Activated CD8-positive, alpha-beta memory T cell treated with anti-CD3 and anti-CD28 coated beads, Interleukin-2, amount 50 U/mL, for 24 hours (primary cell): ENCODE measurements around the gene TMEM205.
"Not testable (repeated sequence)": the region's sequence is repeated elsewhere in the genome, so short reads cannot be mapped to it uniquely, and the experiment has no call there.

Experiments used
- DNase-seq: peaks from one replicate; pipeline ENCODE4 v3.0.0-alpha.2; 2020; ENCODE audit errors: extremely low read depth

The TMEM205 gene

DNA sequence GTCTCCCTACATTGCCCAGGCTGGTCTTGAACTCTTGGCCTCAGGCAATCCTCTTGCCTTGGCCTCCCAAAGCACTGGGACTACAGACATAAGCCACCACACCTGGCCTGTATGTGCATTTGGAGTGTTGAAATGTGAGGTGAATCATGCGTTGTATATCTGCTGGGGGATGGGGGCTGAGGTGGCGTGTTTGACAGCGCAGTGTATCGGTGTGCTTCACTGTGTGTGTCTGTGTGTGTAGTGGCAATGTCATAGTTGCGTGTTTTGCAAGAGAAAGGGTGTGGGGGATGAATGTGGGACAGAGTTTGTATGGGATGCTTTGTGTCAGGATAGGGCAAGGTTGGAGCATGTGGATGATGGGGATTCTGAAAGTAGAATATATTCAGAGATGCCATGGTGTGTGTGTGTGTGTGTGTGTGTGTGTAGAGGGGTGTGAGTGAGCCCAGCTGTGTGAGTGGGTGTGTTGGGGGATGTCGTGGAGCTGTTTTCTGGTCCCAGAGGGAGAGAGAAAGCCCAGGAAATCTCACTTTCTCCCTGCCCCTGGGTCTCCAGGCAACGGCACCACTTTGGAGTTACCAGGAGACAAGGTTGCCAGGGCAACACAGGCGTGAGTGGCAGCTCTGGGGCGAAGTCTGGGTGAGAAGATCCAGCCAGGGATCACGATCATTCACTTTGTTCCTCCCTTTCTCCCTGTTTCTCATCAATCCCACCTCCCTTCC is 27.3 kb upstream of the TMEM205 start:
- no peak for DNase-seq

DNA sequence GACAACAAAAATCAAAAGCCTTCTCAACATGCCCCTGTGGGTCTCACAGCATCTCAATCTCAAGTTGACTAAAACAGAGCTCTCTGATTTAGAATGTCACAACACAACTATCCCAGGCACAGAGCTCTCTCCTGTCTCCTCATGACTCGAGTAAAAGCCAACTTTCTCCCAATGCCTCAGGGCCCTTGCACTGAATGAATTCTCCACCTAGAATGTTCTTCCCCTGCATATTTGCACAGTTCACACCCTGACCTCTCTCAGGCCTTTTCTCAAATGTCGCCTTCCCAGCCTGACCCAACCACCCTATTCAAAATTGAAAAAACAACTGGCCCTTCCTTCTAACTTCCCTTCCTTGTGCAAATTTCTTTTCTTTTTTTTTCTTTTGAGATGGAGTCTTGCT is 24.7 kb upstream of the TMEM205 start:
- no peak for DNase-seq

DNA sequence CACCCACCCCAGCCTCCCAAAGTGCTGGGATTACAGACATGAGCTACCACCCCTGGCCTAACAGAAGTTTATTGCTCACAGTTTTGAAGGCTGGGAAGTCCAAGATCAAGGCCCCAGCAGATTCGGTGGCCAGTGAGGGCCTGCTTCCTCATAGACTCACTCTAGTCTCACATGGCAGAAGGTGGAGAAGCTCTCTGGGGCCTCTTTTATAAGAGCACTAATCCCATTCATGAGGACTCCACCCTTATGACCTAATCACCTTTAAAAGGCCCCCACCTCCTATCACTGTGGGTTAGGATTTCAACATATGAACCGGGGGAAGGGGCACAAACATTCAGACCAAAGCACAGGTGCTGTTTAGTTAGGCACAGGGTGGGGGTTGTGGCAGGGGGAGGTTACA is 21.5 kb upstream of the TMEM205 start:
- DNase-seq, result no peak

DNA sequence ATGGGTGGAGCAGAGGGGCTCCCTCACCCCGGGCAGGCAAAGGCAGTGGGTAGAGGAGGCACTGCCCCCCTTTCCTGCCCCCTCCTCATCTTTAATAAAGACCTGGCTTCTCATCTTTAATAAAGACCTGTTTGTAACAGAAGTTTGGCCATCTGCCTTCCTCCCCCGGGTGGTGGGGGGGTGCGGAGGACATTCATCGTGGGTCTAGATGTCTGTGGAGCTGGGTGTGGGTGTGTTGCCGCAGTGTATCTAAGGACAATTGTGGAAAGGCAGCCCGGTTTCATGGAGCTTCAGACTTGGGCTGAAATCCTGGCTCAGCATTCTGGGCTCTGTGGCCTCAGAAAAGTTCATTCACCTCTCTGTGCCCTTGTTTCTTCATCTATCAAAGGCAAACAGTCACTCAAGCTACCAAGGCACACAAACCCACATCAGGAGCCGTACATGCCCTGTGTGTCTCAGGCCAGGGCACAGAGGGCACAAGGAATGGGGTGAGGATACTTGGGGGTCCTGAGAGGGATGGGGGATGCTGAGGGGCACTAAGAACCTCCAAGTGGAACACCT is 19.6 kb upstream of the TMEM205 start:
- DNase-seq, result no peak

DNA sequence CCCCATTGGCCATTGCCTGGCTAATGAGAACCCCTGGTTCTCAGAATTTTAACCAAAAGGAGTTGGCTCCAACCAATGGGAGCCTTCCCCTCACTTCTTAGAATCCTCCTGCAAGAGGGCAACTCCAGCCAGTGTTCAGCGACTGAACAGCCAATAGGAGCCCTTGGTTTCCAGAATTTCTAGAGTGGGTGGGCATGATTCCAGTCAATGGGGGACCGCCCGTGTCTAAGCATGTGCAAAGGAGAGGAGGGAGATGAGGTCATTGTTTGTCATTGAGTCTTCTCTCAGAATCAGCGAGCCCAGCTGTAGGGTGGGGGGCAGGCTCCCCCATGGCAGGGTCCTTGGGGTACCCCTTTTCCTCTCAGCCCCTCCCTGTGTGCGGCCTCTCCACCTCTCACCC is 18.9 kb upstream of the TMEM205 start:
- DNase-seq, result no peak

DNA sequence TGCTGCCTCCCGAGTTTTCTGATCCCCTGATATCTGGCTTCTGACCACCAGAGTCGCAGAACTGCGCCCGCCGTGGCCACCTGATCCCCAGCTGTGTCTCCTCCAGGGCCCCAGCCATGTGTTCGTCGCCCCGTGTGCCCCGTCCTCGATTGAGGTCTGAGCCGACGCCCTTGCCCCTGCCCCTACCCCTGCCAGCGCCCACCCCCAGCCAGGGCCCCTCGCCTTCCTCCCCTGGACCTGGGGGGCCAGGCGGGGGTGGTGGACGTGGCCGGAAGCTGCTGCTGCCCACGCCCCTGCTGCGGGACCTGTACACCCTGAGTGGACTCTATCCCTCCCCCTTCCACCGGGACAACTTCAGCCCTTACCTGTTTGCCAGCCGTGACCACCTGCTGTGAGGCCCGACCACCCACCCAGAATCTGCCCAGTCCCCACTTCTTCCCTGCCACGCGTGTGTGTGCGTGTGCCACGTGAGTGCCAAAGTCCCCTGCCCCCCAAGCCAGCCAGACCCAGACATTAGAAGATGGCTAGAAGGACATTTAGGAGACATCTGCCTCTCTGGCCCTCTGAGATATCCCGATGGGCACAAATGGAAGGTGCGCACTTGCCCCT is 18.3 kb upstream of the TMEM205 start:
- DNase-seq, result no peak

DNA sequence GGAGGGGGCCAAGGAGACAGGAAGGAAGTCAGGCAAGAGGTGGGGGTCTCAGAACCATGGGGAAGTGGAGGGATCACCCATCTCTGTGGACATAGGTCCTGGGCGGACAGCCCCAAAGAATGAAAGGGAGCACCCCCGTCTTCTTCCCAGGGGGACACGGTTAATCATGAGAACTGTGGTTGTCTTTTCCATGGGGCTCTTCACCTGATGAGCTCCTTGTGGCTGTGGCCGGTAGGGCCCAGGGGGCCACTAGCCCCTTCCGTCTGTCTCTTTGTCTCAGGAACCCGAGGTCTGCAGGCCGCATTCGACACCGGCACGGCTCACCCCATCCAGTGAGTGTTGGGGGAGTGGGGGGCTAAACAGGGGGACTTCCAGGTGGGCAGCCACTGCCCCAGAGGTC is 17.8 kb upstream of the TMEM205 start:
- DNase-seq, result no peak

DNA sequence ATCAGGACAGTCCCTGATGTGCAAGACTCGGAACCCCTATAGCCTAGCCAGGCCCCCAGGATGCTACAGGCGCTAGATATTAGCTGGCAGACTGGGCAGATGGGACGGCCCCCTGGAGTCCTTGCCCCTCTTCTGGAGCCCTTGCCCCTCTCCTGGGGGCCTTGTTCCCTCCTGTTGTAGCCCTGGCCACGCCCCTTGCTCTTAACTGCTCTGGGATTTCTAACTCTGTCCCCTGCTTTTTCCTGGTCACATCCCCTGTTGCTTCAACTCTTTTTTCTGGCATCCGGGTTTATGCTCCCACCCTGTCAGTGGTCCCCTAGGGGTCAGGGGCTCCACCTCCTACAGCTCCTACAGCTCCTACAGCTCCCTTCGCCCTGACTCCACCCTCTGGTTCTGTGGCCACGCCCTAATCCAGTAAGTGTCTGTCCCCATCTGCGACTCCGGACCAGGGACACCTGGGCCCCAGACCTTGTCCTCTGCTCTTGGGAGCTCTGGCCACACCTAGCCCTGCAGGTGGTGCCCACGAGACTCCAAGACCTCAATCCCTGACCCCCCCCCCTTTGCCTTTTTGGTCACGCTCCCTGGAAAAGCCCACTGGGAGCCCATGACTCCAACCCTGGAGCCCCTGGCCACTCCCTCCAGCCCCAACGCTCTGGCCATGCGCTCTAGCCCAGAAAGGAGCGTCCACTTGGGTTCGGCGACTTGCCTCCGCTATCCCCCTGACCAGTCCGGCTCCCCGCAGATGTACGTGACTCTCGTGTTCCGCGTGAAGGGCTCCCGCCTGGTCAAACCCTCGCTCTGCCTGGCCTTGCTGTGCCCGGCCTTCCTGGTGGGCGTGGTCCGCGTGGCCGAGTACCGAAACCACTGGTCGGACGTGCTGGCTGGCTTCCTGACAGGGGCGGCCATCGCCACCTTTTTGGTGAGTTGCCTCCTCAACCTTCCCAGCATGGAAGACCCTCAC is 16.0 kb upstream of the TMEM205 start:
- DNase-seq, result no peak

DNA sequence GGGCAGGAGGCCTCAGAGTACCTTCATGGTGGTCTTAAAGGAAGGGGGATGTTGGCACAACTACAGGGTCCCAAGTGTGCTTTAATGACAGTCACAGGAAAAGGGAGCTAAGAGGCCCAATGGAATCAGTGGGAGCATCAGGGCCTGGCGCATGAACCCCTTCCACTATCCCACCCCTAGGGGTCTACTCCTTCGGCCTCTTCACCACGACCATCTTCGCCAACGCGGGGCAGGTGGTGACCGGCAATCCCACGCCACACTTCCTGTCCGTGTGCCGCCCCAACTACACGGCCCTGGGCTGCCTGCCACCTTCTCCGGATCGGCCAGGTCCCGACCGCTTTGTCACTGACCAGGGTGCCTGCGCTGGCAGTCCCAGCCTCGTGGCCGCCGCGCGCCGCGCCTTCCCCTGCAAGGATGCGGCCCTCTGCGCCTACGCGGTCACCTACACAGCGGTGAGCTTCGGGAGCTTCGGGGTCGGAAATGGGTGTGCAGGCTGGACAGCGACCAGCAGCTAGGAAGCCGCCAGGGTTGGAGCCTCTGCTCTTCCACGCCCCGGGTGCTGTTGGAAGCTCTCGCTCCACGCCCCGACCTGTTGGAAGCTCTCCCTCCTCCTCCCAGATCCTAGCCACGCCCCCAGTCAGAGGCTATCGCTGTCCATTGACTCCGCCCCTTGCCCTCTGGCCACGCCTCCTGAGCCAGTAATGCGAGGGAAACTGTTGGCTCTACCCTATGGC is 15.1 kb upstream of the TMEM205 start:
- no peak for DNase-seq

DNA sequence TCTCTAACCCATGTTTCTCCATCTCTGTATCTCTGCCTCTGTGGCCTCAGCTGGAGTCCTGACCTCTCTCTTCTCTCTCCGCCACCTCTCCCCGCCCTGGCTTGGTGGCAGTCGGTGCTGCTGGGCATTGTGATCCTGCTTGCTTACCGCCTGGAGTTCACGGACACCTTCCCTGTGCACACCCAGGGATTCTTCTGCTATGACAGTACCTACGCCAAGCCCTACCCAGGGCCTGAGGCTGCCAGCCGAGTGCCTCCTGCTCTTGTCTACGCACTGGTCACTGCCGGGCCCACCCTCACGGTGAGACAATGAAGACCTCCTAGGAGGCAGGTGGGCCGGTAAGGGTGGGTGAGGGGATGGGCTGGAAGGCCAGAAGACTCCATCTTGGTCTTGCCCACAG is 13.4 kb upstream of the TMEM205 start:
- no peak for DNase-seq

DNA sequence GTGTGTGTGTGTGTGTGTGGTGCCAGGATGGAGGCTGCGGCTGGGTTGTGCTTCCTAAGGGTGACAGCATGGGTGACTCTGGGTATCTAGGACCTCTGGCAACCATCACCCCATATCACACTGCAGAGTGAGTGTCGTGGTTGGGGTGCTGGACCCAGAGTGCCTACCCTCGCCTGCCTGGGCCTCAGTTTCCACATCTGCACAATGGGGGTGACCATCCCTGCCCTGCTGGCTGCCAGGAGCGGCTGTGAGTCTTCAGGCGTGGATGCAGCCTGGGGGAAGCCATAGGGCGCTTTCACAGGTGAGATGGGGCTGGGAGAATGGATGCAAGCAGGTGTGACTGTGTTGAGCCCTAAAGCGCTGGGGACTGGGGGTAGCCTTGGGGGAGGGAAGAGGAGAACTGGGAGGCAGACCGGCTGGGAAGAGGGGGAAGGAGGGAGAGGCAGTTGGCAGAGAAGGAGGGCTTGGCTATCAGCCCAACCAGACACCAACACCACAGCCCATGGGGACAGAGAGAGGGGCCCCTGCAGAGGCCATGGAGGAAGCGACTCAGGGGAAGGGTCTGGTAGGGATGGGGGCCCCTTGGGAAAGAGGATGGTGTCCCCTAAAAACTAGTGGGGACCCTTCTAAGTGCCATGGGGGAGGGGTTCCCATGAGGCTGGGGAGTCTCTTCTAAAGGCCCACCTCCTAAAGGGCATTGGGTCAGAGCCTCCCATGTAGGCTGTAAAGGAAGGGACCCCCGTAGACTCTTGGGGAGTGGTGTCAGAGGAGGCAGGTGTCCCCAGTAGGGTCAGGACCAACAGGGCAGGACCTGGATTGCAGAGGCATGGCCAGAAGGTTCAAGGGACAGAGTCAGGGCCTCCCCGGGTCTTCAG is 10.8 kb upstream of the TMEM205 start:
- no peak for DNase-seq

DNA sequence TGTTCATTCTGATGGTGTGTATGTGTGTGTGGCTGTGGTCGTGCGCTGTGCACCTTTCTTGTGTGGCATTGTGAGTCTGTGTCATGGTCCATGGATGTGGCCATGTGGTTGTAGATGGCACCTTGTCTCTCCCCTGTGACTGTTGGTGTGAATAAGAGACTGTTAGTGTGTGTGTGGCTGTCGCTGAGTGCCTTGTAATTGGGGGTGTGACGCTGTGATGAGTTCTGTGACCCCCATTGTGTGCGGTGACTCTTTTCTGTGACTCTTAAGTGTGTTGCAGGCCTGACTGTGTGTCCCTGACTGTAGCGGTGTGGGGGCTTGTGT is 10.0 kb upstream of the TMEM205 start:
- DNase-seq, result no peak

DNA sequence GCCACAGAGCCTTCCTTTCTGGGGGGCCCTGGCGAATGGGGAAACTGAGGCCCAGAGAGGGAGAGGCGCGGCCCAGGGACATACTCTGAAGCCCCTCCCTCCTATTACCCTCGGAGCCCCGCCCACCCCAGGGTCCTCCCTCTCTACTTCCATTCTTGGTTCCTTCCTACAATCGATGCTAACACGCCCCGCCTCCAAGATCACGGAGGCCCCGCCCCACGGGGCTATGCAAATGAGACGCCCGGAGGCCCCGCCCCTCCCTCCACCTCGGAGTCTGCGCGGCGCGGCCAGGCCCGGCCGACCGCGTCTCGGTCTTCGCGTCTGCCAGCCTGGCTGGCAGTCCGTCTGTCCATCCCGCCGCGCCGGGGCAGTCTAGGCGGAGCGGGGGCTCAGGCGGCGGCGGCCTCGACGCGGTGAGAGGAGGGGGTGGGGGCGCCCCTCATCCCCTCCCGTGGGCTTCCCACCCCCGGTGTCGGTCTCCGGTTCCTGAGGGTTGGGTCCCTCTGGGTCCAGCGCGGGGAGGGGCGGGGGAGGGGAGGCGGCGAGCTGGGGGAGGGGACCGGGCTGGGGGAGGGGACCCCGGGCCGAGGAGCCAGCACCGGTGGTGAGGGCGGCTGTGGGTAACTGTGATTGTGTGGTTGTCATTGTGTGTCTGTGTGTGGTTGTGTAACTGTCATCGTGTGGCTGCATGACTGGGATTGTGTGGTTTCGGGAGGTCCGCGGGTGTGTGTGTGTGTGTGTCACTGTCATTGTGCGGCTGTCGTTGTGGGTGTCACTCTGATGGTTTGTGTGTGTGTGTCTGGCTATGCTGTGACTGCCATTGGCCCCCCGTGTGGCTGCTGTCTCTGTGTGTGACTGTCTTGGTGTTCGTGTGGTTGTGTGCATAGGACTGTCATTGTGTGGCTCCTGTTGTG is 9.3 kb upstream of the TMEM205 start, which contains the start of gene PLPPR2:
Gene PLPPR2, plus strand, starts transcription at position 273 of the 914 bp plus-strand sequence. CDS start 2,242 bp downstream, outside the sequence.
- peak; percentile 53 for DNase-seq

DNA sequence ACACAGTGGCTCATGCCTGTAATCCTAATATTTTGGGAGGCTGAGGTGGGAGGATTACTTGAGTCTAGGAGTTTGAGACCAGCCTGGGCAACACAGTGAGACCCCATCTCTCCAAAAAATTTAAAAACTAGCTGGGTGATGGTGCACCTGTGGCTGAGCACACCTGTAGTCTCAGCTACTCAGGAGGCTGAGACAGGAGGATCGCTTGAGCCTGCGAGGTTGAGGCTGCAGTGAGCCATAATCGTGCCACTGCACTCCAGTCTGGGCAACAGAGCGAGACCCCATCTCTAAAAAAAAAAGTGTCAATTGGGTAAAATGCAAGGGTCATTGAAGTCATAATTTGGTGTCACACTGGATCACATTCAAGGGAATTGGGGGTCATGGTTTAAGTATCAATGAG is 8.0 kb upstream of the TMEM205 start:
- DNase-seq, result not testable (repeated sequence)

DNA sequence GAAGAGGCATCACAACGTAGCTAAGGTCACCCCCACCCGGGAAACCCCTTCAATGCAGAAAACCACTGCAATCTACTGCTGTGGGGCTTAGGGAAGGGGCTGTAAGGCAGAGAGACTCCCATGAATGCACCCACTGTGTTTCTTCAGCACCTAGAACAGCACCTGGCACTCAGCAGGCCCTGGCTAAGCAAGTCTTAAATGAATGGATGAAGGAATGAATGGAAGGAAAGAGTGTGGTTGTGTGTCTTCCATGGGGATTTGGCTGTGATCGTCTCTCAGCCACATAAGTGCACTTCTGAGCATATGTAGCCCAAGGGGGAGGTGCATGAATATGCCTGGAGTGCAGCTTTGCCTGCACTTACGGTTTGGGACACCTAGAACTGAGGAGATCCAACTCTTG is 3.1 kb upstream of the TMEM205 start:
- DNase-seq, result no peak

DNA sequence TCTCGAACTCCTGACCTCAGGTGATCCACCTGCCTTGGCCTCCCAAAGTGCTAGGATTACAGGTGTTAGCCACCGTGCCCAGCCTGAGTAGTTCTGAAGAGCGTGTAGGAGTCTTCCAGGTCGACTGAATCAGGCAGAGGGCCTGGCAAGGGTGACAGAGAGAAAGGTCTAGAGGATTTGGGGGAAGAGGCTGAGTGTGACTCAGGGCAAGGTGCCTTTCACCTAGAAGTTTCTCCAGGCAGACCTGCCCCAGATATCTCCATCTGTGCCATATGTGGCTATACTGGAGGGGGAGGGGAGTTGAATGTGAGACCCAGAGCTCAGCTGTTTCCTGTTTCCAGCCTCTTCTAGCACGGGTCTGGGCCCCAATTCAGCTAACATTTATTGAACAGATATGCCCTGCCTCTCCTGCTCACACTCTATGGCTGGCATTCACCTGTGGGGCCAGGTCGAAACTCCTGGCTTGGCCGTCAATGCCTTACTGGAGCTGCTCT is 1.5 kb upstream of the TMEM205 start:
- DNase-seq, result no peak

DNA sequence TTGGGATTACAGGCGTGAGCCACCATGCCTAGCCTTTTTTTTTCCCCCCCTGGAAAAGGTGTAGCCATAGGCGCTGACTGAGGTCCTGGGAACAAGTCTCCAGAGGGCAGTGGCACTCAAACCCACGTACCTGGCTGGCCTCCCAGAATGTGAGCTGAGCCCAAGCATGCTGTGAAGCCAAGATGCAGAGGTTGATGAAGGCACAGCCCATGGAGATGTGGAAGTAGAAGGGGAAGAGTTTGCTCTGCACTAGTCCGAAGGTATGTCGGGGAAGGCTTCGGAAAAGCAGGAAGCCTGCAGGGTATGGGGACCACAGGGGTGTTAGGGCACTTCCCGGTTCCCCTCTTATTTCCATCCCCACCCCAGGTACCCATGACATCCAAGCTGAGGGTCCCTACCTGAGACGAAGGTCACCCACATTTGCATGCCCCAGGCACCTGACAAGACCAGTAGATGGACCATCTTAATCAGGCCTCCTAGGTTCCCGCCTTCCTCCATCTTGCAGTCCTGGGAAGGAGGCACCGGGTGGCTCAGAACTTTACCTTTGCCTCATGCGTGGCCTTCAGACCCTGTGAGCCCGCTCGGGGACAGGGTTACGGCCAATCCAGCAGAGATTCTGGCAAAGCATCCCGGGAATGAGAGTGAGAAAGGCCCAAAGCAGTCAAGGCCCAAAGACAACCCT is 805 bp downstream of the TMEM205 start:
- no peak for DNase-seq

DNA sequence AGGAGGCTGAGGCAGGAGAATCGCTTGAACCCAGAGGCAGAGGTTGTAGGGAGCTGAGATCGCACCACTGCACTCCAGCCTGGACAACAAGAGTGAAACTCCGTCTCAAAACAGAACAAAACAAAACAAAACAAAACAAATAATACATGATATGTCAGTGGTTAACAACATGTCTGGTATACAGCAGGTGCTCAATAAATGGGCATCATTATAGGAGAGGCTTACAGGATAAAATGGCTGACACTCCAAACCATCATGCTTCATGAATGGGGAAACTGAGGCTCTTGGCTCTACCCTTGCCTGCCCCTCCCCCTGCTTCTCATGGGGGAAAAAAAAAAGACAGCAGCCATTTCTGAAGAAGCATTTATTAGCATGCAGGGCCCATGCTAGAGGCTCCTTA is 3.6 kb downstream of the TMEM205 start:
- DNase-seq, result no peak

DNA sequence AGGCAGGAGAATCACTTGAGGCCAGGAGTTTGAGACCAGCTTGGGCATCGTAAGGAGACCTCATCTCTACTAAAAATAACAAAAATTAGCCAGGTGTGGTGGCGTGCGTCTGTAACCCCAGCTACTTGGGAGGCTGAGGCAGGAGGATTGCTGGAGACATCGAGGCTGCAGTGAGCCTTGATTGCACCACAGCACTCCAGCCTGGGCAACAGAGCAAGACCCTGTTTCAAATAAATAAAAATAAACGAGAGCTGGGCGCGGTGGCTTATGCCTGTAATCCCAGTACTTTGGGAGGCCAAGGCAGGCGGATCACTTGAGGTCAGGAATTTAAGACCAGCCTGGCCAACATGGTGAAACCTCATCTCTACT is 6.0 kb downstream of the TMEM205 start:
- DNase-seq, result not testable (repeated sequence)
